Glutamatergic neuron (in vitro differentiated cells): Measurements from ENCODE around the gene YPEL1. TPM values are rescaled to one million over a fixed set of nuclear protein-coding genes. Genes with fewer than 3 reads are reported as not detected.
A peak's percentile ranks its signal among the peaks of the same experiment; 100 is the strongest.

Experiments used
- DNase-seq: peaks from one replicate; pipeline ENCODE4 v3.0.0; 2022
- H3K27ac Mint-ChIP-seq: one replicate; pipeline ENCODE4 v1.8.0; 2020; ENCODE audit warnings: mild to moderate bottlenecking, mixed read lengths, inconsistent platforms; ENCODE audit not compliant: unreplicated experiment
- H3K27me3 Mint-ChIP-seq: one replicate; pipeline ENCODE4 v1.8.0; 2020; ENCODE audit warnings: mild to moderate bottlenecking, moderate library complexity, mixed read lengths, inconsistent platforms; ENCODE audit not compliant: unreplicated experiment
- H3K36me3 Mint-ChIP-seq: one replicate; pipeline ENCODE4 v1.8.0; 2020; ENCODE audit warnings: mild to moderate bottlenecking, mixed read lengths, inconsistent platforms; ENCODE audit not compliant: unreplicated experiment
- H3K4me1 Mint-ChIP-seq: one replicate; pipeline ENCODE4 v1.8.0; 2020; ENCODE audit warnings: mild to moderate bottlenecking, low read depth, mixed read lengths, inconsistent platforms; ENCODE audit not compliant: unreplicated experiment
- H3K4me3 Mint-ChIP-seq: one replicate; pipeline ENCODE4 v1.8.0; 2020; ENCODE audit warnings: mild to moderate bottlenecking, mixed read lengths, inconsistent platforms; ENCODE audit not compliant: unreplicated experiment
- H3K9me3 Mint-ChIP-seq: one replicate; pipeline ENCODE4 v1.8.0; 2020; ENCODE audit warnings: mild to moderate bottlenecking, moderate library complexity, mixed read lengths, inconsistent platforms; ENCODE audit not compliant: unreplicated experiment
- CTCF ChIP-seq: fragments of 200-600 bp; sonication (generic); IDR thresholded peaks from one replicate; pipeline ENCODE4 v1.5.0; 2021; ENCODE audit not compliant: partially characterized antibody, unreplicated experiment
- microRNA-seq: library from miRNA; unstranded; fragments of <30 nt; microRNA quantifications from one replicate; pipeline ENCODE4, GENCODE V29; 2020; ENCODE audit not compliant: unreplicated experiment
- total RNA-seq: library from RNA; stranded (reverse); fragmentation: NEBNext Ultra II Directional; extraction: Animal tissue kit (Norgen Biotek cat#: 25700); gene quantifications from one replicate; pipeline ENCODE4 v1.2.1, GENCODE V29; 2021; ENCODE audit not compliant: unreplicated experiment

The YPEL1 gene
- total RNA-seq, 1 donor from 2014 or later = 71.2 TPM

- Mint-ChIP-seq H3K36me3 (no peaks in the 10 kb centered on the region), H3K4me3 (peak overlapping the region; percentile 95), H3K27ac (peak overlapping the region; percentile 98), H3K27me3 (peaks cover 9% of the 10 kb centered on the region), H3K4me1 (peaks cover 15% of the 10 kb centered on the region), H3K9me3 (peaks cover 12% of the 10 kb centered on the region)
- no peak for TF ChIP-seq CTCF
- DNase-seq = no peak
These were observed 84.0 kb downstream of the YPEL1 start for GRCh38 chr22:21651521-21652009.

GRCh38 chr22:21650823-21651520 lies 84.6 kb downstream of the YPEL1 start:
- H3K4me3 Mint-ChIP-seq = peak overlapping the region; percentile 95
- no peaks in the 10 kb centered on the region for H3K36me3 Mint-ChIP-seq
- peak; percentile 51 for DNase-seq
- peaks cover 9% of the 10 kb centered on the region for H3K9me3 Mint-ChIP-seq
- peak overlapping the region; percentile 98 for H3K27ac Mint-ChIP-seq
- peaks cover 9% of the 10 kb centered on the region for H3K27me3 Mint-ChIP-seq
- peaks cover 17% of the 10 kb centered on the region for H3K4me1 Mint-ChIP-seq
- no peak for TF ChIP-seq CTCF

- Mint-ChIP-seq H3K36me3 (no peaks in the 10 kb centered on the region), H3K9me3 (peaks cover 9% of the 10 kb centered on the region), H3K4me1 (peaks cover 17% of the 10 kb centered on the region), H3K27me3 (peaks cover 10% of the 10 kb centered on the region), H3K27ac (peak overlapping the region; percentile 98), H3K4me3 (peak overlapping the region; percentile 95)
- no peak for DNase-seq
- no peak for TF ChIP-seq CTCF
These were observed 85.3 kb downstream of the YPEL1 start for GRCh38 chr22:21650280-21650679.

Small RNA genes within 50 kb of the gene (microRNA-seq; reads per million reads assigned to microRNA genes)
- gene MIR130B (5,807 reads per million, percentile 97 among the genes with 10 or more reads in this experiment), gene MIR301B (166 reads per million, percentile 79 among the genes with 10 or more reads in this experiment)

Other genes starting within 250 kb of the YPEL1 start
- gene RIMBP3C, start 184.3 kb downstream of the YPEL1 start, total RNA-seq = 0.22 TPM
- gene UBE2L3, start 168.1 kb downstream of the YPEL1 start, total RNA-seq = 55.9 TPM
- gene YDJC, start 105.8 kb downstream of the YPEL1 start, total RNA-seq = 10.3 TPM
- gene CCDC116, start 103.0 kb downstream of the YPEL1 start, total RNA-seq = 0.71 TPM
- gene SDF2L1, start 93.5 kb downstream of the YPEL1 start, total RNA-seq = 24.0 TPM
- gene PPIL2, start 69.8 kb downstream of the YPEL1 start, total RNA-seq = 61.6 TPM
- gene MAPK1, start 131.9 kb upstream of the YPEL1 start, total RNA-seq = 148 TPM
- gene PPM1F, start 217.1 kb upstream of the YPEL1 start, total RNA-seq = 40.1 TPM
- gene TOP3B, start 247.0 kb upstream of the YPEL1 start, total RNA-seq = 83.5 TPM